Measurements from ENCODE around the gene TCP1.

Gene TCP1

DNA sequence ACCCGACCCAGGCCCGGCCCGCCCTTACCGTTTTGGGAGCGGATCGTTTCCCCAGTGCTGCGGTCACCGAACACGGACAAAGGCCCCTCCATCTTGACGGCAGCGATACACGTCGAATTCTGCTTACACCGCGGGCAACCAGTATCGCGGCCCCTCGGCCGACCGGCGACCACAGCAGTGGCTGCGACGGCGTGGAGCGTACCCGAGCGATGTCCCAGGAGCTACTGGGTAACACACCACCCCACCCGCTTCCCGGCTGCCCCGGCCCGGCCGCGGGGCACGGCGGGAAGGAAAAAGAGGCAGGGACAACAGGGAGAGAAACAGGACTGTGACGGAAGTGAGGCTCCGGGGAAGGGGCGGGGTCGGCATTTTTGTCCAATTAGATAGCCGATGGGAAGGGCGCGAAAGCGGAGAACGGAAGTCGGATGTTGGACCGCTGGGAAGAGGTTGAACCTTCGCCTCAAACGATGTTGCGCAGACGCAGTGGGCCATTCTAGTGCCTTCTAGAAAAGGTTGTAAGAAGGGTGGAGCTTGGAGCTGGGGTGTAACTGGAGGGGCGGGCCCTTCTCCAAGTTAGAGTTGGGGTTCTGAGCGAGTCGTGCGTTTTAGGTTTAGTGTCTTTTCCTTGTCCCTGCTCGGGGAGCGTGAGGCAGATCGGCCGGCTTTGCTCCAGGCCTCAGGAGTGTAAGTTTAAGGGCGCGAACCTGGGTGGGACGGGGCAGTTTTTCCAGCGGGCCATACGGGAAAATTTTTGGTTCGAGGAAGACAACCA lies at the start of gene TCP1:
TCP1 (minus strand) TSS at position 226 of the 772 bp plus-strand sequence; CDS start at position 92, 134 bp downstream.
- peak within 1 kb of the TSS; percentile 93 for H3K4me3 ChIP-seq (ENCODE audit: low read depth, low read length)
- no peak for TF ChIP-seq CTCF (IDR thresholded peaks at IDR 0.05; ENCODE audit: low read depth, low read length)

DNA sequence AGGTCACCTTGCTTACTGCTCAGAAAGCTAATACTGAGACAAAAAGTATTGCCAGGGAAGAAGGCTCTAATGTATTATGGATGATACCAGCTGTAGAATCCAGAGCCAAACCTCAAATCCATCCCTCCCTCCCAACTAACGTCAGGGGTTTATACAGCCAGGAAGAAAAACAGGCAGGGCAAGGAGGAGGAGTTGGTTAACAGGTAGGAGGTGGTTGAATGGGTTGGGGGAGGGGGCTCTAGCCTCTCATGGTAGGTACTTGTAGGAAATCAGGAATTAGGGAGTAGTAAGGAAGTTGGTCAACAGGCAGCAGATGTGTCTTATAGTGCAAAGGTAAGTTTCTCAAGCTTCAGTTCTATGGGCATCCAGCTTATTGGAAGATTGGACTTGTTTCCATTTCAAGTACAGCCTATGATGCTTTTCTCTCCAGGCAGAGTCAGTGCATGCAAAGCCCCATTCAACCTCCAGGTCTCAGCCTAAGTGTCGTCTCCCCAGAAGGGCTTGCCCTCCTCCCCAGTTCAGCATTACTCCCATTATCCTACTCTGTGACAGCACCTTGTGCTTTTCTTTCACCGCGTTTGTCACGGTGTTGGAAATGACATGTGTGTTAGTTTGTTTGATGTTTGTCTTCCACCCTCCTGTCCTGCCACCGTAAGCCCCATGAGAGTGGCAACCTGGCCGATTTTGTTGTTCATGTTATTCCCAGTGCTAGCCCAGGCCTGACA lies 48.8 kb upstream of the TCP1 start:
- no peak for TF ChIP-seq CTCF (IDR thresholded peaks at IDR 0.05; ENCODE audit: low read depth, low read length)
- H3K4me3 ChIP-seq (ENCODE audit: low read depth, low read length) = no peak overlapping the region

DNA sequence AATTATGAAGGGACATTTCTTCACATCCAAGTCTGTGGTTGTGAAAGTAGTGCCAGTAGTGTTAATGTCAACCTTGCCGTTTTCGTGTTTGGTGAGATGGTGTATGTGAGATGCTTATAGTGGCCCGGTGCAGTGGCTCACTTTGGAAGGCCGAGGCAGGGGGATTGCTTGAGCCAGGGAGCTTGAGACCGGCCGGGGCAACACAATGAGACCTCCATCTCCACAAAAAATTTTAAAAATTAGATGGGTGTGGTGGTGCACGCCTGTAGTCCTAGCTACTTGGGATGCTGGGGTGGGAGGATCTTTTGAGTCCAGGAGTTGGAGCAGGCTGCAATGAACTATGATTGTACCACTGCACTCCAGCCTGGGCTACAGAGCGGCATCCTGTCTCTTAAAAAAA lies 48.1 kb upstream of the TCP1 start:
- no peak overlapping the region for H3K4me3 ChIP-seq (ENCODE audit: low read depth, low read length)
- no peak for TF ChIP-seq CTCF (IDR thresholded peaks at IDR 0.05; ENCODE audit: low read depth, low read length)

DNA sequence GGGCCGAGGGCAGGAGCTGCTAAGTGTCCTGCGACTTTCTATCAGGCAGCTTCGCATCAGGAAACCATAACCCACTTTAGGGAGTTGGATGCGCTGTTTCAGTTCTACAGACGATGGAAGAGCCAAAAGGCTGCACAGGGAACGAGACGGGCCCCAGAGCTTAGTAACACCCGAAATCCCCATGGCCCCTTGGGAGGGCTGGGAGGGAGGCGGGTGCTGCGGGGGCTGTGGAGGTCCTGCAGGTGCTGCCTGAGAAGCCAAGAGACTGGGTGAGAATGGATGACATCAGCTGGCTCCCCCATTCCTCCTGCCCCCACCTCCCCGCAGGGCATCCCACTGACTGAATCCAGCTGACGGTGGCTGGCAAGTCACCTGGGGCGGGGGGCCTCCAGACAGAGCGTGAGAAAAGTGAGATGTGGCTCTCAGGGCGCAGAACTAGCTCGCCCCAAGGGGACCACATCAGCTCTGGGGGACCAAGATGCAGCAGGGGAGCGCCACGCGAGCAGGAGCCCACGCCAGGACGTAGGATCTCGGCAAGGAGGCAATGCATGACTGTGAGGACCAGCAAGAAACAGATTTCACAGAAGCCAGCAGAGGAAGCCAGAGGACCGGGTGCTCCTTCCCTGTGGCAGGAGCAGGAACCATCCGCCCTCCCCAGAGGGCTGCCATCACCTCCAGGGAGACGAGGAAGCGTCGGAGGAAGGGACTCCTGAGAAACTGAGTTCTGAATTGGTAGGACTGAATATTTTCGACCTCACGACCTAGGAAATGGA lies 47.5 kb upstream of the TCP1 start:
- TF ChIP-seq CTCF (IDR thresholded peaks at IDR 0.05; ENCODE audit: low read depth, low read length) = no peak
- no peak overlapping the region for H3K4me3 ChIP-seq (ENCODE audit: low read depth, low read length)

DNA sequence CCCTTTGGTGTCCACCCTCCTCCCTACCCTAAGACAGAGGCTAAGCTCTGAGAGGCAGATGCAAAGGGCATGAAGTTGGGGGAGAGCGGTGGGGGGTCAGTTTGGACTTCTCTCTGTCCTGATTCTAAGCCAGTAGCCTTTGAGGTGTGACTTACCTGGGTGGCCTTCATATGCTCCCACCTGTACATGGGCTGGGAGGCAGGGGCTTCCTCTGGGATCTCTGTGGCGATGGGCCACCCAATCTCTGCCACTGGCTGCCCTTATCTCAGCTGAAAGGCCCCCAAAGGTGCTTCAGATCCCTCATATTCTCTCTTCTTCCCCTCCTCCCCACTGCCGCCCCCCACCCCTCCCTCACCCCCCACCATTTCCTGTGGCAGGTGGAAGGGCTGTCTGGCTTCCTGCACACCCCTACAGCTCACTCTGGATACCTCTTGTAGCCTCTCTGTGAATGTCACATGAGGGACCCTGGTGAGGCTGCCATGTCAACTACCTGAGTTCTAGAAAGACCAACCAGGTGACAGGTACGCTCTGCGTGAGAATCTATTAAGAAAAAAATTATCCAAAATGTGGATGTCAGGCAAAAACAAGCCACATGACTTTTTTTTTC lies 44.7 kb upstream of the TCP1 start:
- H3K4me3 ChIP-seq (ENCODE audit: low read depth, low read length) = no peak overlapping the region

DNA sequence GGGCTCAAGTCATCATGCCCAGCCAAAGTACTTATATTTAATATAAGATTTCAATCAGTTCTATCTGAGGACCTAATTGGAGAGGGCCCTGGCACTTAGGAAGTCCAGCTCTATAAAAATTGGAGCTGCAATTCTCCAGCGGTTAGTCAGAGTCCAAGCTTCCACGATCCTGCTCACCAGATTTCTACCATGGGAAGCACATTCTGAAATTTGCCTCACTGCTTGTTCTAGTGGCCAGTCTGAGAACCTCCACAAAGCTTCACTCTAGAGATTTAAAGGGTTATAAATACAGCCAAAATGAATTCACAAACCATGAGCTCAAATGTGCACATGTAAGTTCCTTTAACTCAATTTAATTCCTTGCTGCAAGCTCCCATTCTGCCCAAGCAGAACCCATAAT lies 44.2 kb upstream of the TCP1 start:
- H3K4me3 ChIP-seq (ENCODE audit: low read depth, low read length) = no peak overlapping the region
- TF ChIP-seq CTCF (IDR thresholded peaks at IDR 0.05; ENCODE audit: low read depth, low read length) = no peak

More for the DNA sequence above, 44.7 kb upstream of the TCP1 start:
- TF ChIP-seq CTCF (IDR thresholded peaks at IDR 0.05; ENCODE audit: low read depth, low read length) = no peak

Data from WI38 (cell line).